ENCODE results near the gene TMEM40. TPM values are rescaled to one million over a fixed set of nuclear protein-coding genes. Genes with fewer than 3 reads are reported as not detected.

The TMEM40 gene
- total and polyA plus RNA-seq, 9 of the 15 experiments (the other 6 are each of a cell fraction or from before 2014, with no cell fraction given) = 0.11 to 0.31 (median 0.14) TPM; not detected in 6

- TF ChIP-seq, protein P1, sequence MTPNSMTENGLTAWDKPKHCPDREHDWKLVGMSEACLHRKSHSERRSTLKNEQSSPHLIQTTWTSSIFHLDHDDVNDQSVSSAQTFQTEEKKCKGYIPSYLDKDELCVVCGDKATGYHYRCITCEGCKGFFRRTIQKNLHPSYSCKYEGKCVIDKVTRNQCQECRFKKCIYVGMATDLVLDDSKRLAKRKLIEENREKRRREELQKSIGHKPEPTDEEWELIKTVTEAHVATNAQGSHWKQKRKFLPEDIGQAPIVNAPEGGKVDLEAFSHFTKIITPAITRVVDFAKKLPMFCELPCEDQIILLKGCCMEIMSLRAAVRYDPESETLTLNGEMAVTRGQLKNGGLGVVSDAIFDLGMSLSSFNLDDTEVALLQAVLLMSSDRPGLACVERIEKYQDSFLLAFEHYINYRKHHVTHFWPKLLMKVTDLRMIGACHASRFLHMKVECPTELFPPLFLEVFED (CRISPR knock-in tag; conservative IDR thresholded peaks at IDR 0.05) = no peak
- TF ChIP-seq BDP1 (IDR thresholded peaks at IDR 0.05; ENCODE audit: insufficient read depth, insufficient read length) = no peak
- TF ChIP-seq KDM2B (CRISPR knock-in tag; IDR thresholded peaks at IDR 0.05) = no peak
- TF ChIP-seq EWSR1 (IDR thresholded peaks at IDR 0.05; ENCODE audit: borderline replicate concordance, low read depth, partially characterized antibody) = no peak
- TF ChIP-seq SNIP1 (IDR thresholded peaks at IDR 0.05; ENCODE audit: low read depth) = no peak
- no peak for TF ChIP-seq ZNF780A (CRISPR knock-in tag; IDR thresholded peaks at IDR 0.05)
- TF ChIP-seq CTBP1 (IDR thresholded peaks at IDR 0.05; ENCODE audit: borderline replicate concordance) = peak; percentile 54; the same call in 1 of the 2 replicates
- TF ChIP-seq, protein P2, sequence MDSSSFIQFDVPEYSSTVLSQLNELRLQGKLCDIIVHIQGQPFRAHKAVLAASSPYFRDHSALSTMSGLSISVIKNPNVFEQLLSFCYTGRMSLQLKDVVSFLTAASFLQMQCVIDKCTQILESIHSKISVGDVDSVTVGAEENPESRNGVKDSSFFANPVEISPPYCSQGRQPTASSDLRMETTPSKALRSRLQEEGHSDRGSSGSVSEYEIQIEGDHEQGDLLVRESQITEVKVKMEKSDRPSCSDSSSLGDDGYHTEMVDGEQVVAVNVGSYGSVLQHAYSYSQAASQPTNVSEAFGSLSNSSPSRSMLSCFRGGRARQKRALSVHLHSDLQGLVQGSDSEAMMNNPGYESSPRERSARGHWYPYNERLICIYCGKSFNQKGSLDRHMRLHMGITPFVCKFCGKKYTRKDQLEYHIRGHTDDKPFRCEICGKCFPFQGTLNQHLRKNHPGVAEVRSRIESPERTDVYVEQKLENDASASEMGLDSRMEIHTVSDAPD (CRISPR knock-in tag; IDR thresholded peaks at IDR 0.05) = no peak
- TF ChIP-seq, protein P3, sequence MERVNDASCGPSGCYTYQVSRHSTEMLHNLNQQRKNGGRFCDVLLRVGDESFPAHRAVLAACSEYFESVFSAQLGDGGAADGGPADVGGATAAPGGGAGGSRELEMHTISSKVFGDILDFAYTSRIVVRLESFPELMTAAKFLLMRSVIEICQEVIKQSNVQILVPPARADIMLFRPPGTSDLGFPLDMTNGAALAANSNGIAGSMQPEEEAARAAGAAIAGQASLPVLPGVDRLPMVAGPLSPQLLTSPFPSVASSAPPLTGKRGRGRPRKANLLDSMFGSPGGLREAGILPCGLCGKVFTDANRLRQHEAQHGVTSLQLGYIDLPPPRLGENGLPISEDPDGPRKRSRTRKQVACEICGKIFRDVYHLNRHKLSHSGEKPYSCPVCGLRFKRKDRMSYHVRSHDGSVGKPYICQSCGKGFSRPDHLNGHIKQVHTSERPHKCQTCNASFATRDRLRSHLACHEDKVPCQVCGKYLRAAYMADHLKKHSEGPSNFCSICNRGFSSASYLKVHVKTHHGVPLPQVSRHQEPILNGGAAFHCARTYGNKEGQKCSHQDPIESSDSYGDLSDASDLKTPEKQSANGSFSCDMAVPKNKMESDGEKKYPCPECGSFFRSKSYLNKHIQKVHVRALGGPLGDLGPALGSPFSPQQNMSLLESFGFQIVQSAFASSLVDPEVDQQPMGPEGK (CRISPR knock-in tag; IDR thresholded peaks at IDR 0.05; ENCODE audit: borderline replicate concordance) = no peak
- TF ChIP-seq KDM1A (IDR thresholded peaks at IDR 0.05) = no peak
- TF ChIP-seq, protein P4, sequence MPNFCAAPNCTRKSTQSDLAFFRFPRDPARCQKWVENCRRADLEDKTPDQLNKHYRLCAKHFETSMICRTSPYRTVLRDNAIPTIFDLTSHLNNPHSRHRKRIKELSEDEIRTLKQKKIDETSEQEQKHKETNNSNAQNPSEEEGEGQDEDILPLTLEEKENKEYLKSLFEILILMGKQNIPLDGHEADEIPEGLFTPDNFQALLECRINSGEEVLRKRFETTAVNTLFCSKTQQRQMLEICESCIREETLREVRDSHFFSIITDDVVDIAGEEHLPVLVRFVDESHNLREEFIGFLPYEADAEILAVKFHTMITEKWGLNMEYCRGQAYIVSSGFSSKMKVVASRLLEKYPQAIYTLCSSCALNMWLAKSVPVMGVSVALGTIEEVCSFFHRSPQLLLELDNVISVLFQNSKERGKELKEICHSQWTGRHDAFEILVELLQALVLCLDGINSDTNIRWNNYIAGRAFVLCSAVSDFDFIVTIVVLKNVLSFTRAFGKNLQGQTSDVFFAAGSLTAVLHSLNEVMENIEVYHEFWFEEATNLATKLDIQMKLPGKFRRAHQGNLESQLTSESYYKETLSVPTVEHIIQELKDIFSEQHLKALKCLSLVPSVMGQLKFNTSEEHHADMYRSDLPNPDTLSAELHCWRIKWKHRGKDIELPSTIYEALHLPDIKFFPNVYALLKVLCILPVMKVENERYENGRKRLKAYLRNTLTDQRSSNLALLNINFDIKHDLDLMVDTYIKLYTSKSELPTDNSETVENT (CRISPR knock-in tag; IDR thresholded peaks at IDR 0.05) = no peak
- TF ChIP-seq ARNT (IDR thresholded peaks at IDR 0.05) = peak in 1 of 2 experiments; percentile 47; a peak in 1 of 4 replicates
- no peak for TF ChIP-seq SIN3A (IDR thresholded peaks at IDR 0.05; ENCODE audit: borderline replicate concordance in 2 of 2, control insufficient read depth in 1 of 2, low read depth in 2 of 2, low read length in 2 of 2)
- no peak for TF ChIP-seq HMG20B (CRISPR knock-in tag; IDR thresholded peaks at IDR 0.05)
- TF ChIP-seq MEF2A (IDR thresholded peaks at IDR 0.05; ENCODE audit: control insufficient read depth, low read depth, low read length) = no peak
- no peak for TF ChIP-seq ZKSCAN8 (CRISPR knock-in tag; IDR thresholded peaks at IDR 0.05)
- TF ChIP-seq, protein P5, sequence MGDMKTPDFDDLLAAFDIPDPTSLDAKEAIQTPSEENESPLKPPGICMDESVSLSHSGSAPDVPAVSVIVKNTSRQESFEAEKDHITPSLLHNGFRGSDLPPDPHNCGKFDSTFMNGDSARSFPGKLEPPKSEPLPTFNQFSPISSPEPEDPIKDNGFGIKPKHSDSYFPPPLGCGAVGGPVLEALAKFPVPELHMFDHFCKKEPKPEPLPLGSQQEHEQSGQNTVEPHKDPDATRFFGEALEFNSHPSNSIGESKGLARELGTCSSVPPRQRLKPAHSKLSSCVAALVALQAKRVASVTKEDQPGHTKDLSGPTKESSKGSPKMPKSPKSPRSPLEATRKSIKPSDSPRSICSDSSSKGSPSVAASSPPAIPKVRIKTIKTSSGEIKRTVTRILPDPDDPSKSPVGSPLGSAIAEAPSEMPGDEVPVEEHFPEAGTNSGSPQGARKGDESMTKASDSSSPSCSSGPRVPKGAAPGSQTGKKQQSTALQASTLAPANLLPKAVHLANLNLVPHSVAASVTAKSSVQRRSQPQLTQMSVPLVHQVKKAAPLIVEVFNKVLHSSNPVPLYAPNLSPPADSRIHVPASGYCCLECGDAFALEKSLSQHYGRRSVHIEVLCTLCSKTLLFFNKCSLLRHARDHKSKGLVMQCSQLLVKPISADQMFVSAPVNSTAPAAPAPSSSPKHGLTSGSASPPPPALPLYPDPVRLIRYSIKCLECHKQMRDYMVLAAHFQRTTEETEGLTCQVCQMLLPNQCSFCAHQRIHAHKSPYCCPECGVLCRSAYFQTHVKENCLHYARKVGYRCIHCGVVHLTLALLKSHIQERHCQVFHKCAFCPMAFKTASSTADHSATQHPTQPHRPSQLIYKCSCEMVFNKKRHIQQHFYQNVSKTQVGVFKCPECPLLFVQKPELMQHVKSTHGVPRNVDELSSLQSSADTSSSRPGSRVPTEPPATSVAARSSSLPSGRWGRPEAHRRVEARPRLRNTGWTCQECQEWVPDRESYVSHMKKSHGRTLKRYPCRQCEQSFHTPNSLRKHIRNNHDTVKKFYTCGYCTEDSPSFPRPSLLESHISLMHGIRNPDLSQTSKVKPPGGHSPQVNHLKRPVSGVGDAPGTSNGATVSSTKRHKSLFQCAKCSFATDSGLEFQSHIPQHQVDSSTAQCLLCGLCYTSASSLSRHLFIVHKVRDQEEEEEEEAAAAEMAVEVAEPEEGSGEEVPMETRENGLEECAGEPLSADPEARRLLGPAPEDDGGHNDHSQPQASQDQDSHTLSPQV (IDR thresholded peaks at IDR 0.05) = no peak
Measured at GRCh38 chr3:12716605-12717151, 42.4 kb downstream of the TMEM40 start (continued).
